AG04450 (cell line): ENCODE results near the gene NUDT22. TPM values are rescaled to one million over a fixed set of nuclear protein-coding genes. Genes with fewer than 3 reads are reported as not detected.
A peak's percentile ranks its signal among the peaks of the same experiment; 100 is the strongest.

ENCODE experiments used
- CTCF ChIA-PET: fragments of 300-600, 350-600 bp; formaldehyde crosslinking; extraction: SDS; loops from one replicate; lab custom pipeline; 2022; ENCODE audit warnings: antibody characterized with exemption, inconsistent platforms; lab: Charles Lee
- POLR2A ChIA-PET: fragments of 350-600 bp; formaldehyde crosslinking; extraction: SDS; loops from one replicate; lab custom pipeline; 2021; ENCODE audit warnings: antibody characterized with exemption, inconsistent platforms; lab: Yijun Ruan, JAX
- DNase-seq: peaks from one replicate; pipeline ENCODE4 v3.0.0-alpha.2; 2011; ENCODE audit warnings: low read depth, low spot score
- H3K27ac ChIP-seq: one replicate; pipeline ENCODE4 v1.5.1; 2012; ENCODE audit warnings: low read depth, low read length, control low read depth
- H3K27me3 ChIP-seq: one replicate; pipeline ENCODE4 v1.6.0; 2012; ENCODE audit warnings: low read length; ENCODE audit not compliant: control insufficient read depth, insufficient read depth
- H3K4me3 ChIP-seq: 2 replicates; pipeline ENCODE4 v1.5.1; 2011; ENCODE audit warnings: mild to moderate bottlenecking, low read depth, low read length, control low read depth
- H3K9me3 ChIP-seq: 2 replicates; pipeline ENCODE4 v1.5.1; 2012; ENCODE audit warnings: low read length; ENCODE audit not compliant: control insufficient read depth, insufficient read depth
- polyA plus RNA-seq: library from polyadenylated mRNA; depleted of rRNA; stranded (reverse); fragments of >200 nt; gene quantifications from 2 replicates; pipeline ENCODE4 v1.2.3, GENCODE V29; 2011
- TF ChIP-seq, protein P1 (sequence below): IDR thresholded peaks from 2 replicates; pipeline ENCODE4 v1.5.1; 2011; ENCODE audit warnings: low read depth, low read length, control low read depth, inconsistent platforms

The NUDT22 gene
- polyA plus RNA-seq, 1 experiment, result 18.8 TPM

DNA sequence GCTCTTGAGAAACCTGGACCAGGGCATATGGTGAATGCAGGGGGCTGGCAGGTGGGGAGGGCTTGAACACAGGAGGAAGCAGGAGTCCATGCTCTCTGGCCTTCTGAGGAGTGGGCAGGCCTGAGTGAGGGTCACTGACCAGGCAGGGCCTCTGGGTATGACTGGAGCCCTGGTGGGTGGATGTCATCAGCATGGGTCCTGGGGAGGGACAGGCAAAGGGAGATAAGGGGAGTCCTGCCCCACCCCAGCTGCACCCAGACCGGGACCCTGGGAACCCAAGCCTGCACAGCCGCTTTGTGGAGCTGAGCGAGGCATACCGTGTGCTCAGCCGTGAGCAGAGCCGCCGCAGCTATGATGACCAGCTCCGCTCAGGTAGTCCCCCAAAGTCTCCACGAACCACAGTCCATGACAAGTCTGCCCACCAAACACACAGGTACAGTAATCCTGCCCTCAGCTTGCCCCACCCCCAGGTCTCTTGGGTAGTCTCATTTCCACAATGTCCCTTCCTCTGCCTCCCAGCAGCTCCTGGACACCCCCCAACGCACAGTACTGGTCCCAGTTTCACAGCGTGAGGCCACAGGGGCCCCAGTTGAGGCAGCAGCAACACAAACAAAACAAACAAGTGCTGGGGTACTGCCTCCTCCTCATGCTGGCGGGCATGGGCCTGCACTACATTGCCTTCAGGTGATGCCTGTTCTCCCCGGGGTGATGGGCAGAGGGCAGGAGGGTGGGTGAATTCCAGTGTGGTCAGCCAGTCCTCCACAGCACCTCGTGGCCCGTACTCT, 6.3 kb downstream of the NUDT22 start:
- no peak overlapping the region for H3K27ac ChIP-seq
- no peaks in the 10 kb centered on the region for H3K9me3 ChIP-seq
- no peaks in the 10 kb centered on the region for H3K27me3 ChIP-seq
- CTCF ChIA-PET, result interaction anchor here (2.1 kb wide), 1 partner anchor 69 kb away, joined by 6 read pairs; no protein-coding TSS in a partner anchor
- TF ChIP-seq, protein P1, sequence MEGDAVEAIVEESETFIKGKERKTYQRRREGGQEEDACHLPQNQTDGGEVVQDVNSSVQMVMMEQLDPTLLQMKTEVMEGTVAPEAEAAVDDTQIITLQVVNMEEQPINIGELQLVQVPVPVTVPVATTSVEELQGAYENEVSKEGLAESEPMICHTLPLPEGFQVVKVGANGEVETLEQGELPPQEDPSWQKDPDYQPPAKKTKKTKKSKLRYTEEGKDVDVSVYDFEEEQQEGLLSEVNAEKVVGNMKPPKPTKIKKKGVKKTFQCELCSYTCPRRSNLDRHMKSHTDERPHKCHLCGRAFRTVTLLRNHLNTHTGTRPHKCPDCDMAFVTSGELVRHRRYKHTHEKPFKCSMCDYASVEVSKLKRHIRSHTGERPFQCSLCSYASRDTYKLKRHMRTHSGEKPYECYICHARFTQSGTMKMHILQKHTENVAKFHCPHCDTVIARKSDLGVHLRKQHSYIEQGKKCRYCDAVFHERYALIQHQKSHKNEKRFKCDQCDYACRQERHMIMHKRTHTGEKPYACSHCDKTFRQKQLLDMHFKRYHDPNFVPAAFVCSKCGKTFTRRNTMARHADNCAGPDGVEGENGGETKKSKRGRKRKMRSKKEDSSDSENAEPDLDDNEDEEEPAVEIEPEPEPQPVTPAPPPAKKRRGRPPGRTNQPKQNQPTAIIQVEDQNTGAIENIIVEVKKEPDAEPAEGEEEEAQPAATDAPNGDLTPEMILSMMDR, result no peak
- POLR2A ChIA-PET, result interaction anchor here (0.5 to 1.4 kb wide), 2 partner anchors 9 to 14 kb away, joined by 3 to 4 read pairs; partner anchors contain the start of genes FKBP2 and PPP1R14B
- no peak overlapping the region for H3K4me3 ChIP-seq
- no peak for DNase-seq

DNA sequence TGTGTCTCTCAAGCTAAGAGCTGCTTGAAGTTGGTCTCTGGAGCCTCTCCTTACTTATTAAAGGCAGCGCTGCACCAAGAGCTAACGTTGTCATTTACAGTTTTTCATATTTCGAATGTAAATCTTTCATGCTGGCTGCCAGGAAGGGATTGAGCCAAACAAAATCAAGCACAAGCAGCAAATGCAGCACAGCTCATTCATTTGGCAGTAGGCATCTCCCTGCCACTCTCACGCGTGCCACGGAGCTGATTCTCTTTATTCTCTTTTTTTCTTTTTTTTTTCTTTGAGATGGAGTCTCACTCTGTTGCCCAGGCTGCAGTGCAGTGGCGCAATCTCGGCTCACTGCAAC, 6.9 kb downstream of the NUDT22 start:
- POLR2A ChIA-PET, result interaction anchor here (0.6 to 0.7 kb wide), 2 partner anchors 31 to 68 kb away, joined by 3 to 4 read pairs; no protein-coding TSS in a partner anchor
- DNase-seq, result no peak
- TF ChIP-seq, protein P1, result no peak
- Histone ChIP-seq H3K4me3 (no peak overlapping the region), H3K27me3 (no peaks in the 10 kb centered on the region), H3K9me3 (no peaks in the 10 kb centered on the region), H3K27ac (no peak overlapping the region)
- CTCF ChIA-PET, result interaction anchor here (2.1 kb wide), 1 partner anchor 68 kb away, joined by 6 read pairs; no protein-coding TSS in a partner anchor

DNA sequence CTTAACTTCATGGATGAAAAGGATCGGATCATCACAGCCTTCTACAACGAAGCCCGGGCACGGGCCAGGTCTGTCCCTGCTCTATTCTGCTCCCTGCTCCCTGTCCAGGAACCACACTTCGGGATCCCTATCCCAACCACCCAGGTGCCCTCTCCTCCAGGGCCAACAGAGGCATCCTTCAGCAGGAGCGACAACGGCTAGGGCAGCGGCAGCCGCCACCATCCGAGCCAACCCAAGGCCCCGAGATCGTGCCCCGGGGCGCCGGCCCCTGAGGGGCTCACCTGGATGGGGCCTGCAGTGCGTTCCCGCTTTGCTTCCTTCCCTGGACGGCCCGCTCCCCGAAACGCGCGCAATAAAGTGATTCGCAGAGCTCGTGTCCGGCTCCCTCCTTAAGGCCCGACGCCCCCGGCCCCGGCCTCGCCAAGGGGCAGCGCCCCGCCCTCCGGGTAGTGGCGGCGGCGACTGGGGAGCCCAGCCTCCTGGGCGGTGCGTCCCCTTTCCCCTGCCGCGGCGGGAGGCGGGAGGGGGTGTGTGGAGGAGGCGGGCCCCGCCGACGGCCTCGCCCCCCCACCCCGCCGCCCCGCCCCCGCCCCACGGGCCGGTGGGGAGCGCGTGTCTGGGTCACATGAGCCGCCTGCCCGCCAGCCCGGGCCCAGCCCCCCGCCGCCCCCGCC, 8.0 kb downstream of the NUDT22 start, which contains the start of gene VEGFB:
VEGFB (plus strand) TSS at position 672 of the 674 bp plus-strand sequence. CDS start 250 bp downstream, outside the sequence.
- POLR2A ChIA-PET, result no interaction called here
- no peak within 1 kb of the TSS for H3K27ac ChIP-seq
- no peak for DNase-seq

DNA sequence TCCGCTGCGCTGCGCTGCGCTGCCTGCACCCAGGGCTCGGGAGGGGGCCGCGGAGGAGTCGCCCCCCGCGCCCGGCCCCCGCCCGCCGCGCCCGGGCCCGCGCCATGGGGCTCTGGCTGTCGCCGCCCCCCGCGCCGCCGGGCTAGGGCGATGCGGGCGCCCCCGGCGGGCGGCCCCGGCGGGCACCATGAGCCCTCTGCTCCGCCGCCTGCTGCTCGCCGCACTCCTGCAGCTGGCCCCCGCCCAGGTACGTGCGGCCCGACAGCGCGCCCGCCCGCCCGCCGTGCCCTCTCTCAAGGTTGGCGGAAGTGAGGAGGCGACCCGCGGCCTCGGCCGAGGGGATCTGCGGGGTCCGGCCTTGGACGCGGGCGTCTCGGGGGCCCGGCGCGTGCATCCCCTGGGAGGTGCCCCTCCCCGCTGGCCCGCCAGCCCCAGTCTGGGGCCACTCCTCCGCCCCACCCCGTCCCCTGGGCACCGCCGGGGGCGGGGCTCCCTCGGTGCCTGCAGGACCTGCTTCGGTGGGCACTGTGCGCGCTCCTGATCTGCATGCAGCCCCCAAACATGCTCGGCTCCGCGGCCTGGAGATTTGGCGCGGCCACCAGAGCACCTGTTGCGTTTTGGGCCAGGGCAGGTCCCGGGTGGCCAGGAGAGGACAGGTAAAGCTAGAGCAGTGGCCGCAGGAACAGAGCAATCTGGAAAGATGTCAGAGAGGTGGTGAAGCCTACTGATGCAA, 8.7 kb downstream of the NUDT22 start:
- Histone ChIP-seq H3K27ac (no peak overlapping the region), H3K4me3 (peak overlapping the region; percentile 66), H3K9me3 (no peaks in the 10 kb centered on the region), H3K27me3 (no peaks in the 10 kb centered on the region)
- TF ChIP-seq, protein P1, result no peak
- DNase-seq, result no peak
- ChIA-PET CTCF (no interaction called here), POLR2A (no interaction called here)

More for the DNA sequence above, 8.0 kb downstream of the NUDT22 start, which contains the start of gene VEGFB:
- Histone ChIP-seq H3K4me3 (peak within 1 kb of the TSS; percentile 66), H3K9me3 (no peaks in the 10 kb centered on the region), H3K27me3 (no peaks in the 10 kb centered on the region)
- TF ChIP-seq, protein P1, result no peak
- CTCF ChIA-PET, result interaction anchor here (2.1 kb wide), 1 partner anchor 67 kb away, joined by 6 read pairs; no protein-coding TSS in a partner anchor
